Gastroesophageal sphincter (tissue), 4 donors: Measurements from ENCODE around the gene PDE1C. TPM values are rescaled to one million over a fixed set of nuclear protein-coding genes. Genes with fewer than 3 reads are reported as not detected.

ENCODE experiments used
- ATAC-seq: fragments of 150-250 bp; one replicate; pipeline ENCODE4 v1.9.1; 2016; ENCODE audit warnings: mild to moderate bottlenecking, moderate library complexity
- H3K27ac ChIP-seq, 4 donors: fragments of 200-600 bp; sonication (generic) in 3 of 4; 1 replicate in 3 of 4; 2 replicates in 1 of 4; pipeline ENCODE4 v1.5.1; 2016 to 2019
- H3K27me3 ChIP-seq: fragments of 200-600 bp; sonication (generic); one replicate; pipeline ENCODE4 v1.5.1; 2019
- H3K36me3 ChIP-seq, 2 donors: fragments of 200-600 bp; sonication (generic); one replicate each; pipeline ENCODE4 v1.5.1; 2019; ENCODE audit warnings: control low read depth in 1 of 2
- H3K4me1 ChIP-seq, 3 donors: fragments of 200-600 bp; sonication (generic); 1 replicate in 2 of 3; 2 replicates in 1 of 3; pipeline ENCODE4 v1.5.1; 2016 to 2019; ENCODE audit warnings: control low read depth in 2 of 3
- H3K4me3 ChIP-seq, 2 donors: fragments of 200-600 bp; sonication (generic); one replicate each; pipeline ENCODE4 v1.5.1; 2019; ENCODE audit warnings: mild to moderate bottlenecking in 1 of 2, moderate library complexity in 1 of 2
- H3K9me3 ChIP-seq, 3 donors: fragments of 200-600 bp; sonication (generic); one replicate each; pipeline ENCODE4 v1.5.1; 2017 to 2019; ENCODE audit warnings: control low read depth in 2 of 3
- EP300 ChIP-seq: sonication (generic); formaldehyde crosslinking; IDR thresholded peaks from one replicate; pipeline ENCODE4 v1.6.1; 2017; ENCODE audit warnings: antibody characterized with exemption, mild to moderate bottlenecking
- POLR2A ChIP-seq, 2 donors: fragments of 450-650 bp; IDR thresholded peaks; one replicate each; pipeline ENCODE4 v1.6.1; 2017; ENCODE audit warnings: antibody characterized with exemption in 2 of 2, mild to moderate bottlenecking in 2 of 2, moderate library complexity in 1 of 2
- POLR2AphosphoS5 ChIP-seq: sonication (generic); formaldehyde crosslinking; IDR thresholded peaks from one replicate; pipeline ENCODE4 v1.6.1; 2017; ENCODE audit warnings: antibody characterized with exemption
- WGBS, 2 donors: methylation state at CpG; one replicate each; pipeline ENCODE4 v1.1.5; 2018; ENCODE audit warnings: low coverage in 1 of 2; 5-methylcytosine and 5-hydroxymethylcytosine counted together
- total RNA-seq, 4 donors: library from RNA; depleted of rRNA; stranded (reverse); fragments of >200 nt; gene quantifications; one replicate each; pipeline ENCODE4 v1.1.0, GENCODE V29; 2016
- TF ChIP-seq, protein P1 (sequence below), 4 experiments: fragments of 200-600 bp in 2 of 4; fragments of 450-650 bp in 2 of 4; sonication (generic) in 1 of 4; IDR thresholded peaks; one replicate each; pipeline ENCODE4 v1.5.1; 2017 to 2019; ENCODE audit warnings: antibody characterized with exemption in 4 of 4, mild to moderate bottlenecking in 2 of 4, moderate library complexity in 2 of 4

The PDE1C gene
- total RNA-seq, 4 donors from 2014 or later = 17.2 to 28.8 (median 21.7) TPM

DNA sequence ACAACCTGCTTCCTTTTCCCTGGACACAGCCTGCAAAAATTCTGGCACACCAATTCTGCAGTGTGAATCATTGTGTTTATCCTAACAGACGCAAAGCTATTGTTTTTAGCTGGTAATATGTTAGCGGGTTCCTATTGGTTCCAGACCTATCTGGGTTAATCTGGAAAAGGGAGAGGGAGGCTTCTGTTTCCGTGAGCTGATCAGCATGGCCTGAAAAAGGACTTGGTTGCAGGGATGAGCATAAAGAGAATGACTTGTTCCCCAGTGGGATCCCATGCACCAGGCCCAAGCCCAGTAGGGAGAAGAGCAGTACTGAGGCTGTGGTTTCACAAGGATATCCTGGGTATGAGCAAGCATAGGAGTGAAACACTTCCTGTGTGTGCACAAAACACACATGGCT lies 78.4 kb downstream of the PDE1C start:
- H3K4me1 ChIP-seq = no peaks in the 10 kb centered on the region
- TF ChIP-seq, protein P1, sequence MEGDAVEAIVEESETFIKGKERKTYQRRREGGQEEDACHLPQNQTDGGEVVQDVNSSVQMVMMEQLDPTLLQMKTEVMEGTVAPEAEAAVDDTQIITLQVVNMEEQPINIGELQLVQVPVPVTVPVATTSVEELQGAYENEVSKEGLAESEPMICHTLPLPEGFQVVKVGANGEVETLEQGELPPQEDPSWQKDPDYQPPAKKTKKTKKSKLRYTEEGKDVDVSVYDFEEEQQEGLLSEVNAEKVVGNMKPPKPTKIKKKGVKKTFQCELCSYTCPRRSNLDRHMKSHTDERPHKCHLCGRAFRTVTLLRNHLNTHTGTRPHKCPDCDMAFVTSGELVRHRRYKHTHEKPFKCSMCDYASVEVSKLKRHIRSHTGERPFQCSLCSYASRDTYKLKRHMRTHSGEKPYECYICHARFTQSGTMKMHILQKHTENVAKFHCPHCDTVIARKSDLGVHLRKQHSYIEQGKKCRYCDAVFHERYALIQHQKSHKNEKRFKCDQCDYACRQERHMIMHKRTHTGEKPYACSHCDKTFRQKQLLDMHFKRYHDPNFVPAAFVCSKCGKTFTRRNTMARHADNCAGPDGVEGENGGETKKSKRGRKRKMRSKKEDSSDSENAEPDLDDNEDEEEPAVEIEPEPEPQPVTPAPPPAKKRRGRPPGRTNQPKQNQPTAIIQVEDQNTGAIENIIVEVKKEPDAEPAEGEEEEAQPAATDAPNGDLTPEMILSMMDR (IDR thresholded peaks at IDR 0.05) = no peak
- TF ChIP-seq POLR2A (IDR thresholded peaks at IDR 0.05) (no peak), POLR2AphosphoS5 (no peak), EP300 (no peak)
- H3K4me3 ChIP-seq = no peak overlapping the region
- no peaks in the 10 kb centered on the region for H3K27me3 ChIP-seq
- WGBS, 2 donors = 7 to 36% methylated on average over 2 to 3 of the region's 3 CpGs
- no peaks in the 10 kb centered on the region for H3K9me3 ChIP-seq
- ATAC-seq = no peak
- no peaks in the 10 kb centered on the region for H3K36me3 ChIP-seq
- no peak overlapping the region for H3K27ac ChIP-seq

DNA sequence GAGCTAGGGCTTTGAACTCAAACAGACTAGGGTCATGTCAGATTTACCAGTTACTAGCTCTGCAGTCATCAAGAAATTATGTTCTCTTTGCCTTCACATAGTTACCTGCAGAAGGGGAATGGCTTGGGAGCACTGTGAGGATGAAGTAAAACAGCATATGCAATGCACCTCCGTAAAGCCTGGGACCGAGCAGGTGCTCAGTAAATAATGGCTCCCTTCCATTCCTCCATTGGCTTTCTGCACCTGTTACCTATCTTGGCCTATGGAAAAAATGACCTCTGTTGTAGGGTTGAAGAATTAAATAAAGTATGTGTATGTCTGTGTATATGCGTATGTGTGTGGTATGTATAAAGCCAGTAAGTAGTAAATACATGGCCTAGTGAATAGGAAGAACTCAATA lies 78.8 kb downstream of the PDE1C start:
- Histone ChIP-seq H3K4me3 (no peak overlapping the region), H3K4me1 (no peaks in the 10 kb centered on the region), H3K9me3 (no peaks in the 10 kb centered on the region), H3K27ac (no peak overlapping the region), H3K27me3 (no peaks in the 10 kb centered on the region), H3K36me3 (no peaks in the 10 kb centered on the region)
- WGBS, 2 donors = 84 to 95% methylated on average over 3 of the region's 3 CpGs
- TF ChIP-seq POLR2A (IDR thresholded peaks at IDR 0.05) = no peak
- TF ChIP-seq, protein P1 (IDR thresholded peaks at IDR 0.05) = no peak
- TF ChIP-seq EP300 = no peak
- TF ChIP-seq POLR2AphosphoS5 = no peak
- ATAC-seq = no peak

DNA sequence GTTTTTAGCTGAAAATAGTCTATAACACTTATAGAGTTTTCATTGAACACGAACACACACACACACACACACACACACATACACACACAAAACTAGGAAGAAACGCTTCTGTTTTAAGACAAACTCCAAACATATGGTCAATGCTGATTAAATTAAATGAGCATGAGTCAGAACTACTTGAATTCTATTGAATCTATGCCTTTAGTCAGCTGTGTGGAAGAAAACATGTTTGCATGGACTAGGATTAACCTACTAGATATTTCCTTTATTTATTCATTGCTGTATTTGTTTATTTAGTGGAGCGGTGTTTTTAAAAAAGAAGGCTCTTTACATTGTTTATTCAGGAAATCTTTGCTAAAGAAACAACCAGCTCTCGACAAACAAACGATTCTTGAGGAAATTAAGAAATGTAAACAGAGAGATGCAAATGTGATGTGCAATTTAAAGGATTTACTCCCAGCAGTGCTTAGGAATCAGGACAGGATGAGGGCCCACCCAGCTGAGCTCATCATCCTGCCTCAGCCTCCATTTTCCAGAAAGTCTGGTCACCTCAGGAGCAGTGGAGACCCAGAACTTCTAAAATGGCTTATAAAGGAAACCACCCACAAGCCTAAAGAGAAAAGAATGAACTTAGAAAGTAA lies 83.2 kb downstream of the PDE1C start:
- ATAC-seq = no peak
- 80 to 82% methylated on average over 4 to 5 of the region's 5 CpGs for WGBS, 2 donors
- no peaks in the 10 kb centered on the region for H3K27me3 ChIP-seq
- H3K4me1 ChIP-seq = no peaks in the 10 kb centered on the region
- H3K9me3 ChIP-seq = no peaks in the 10 kb centered on the region
- no peak overlapping the region for H3K4me3 ChIP-seq
- H3K27ac ChIP-seq = no peak overlapping the region
- no peaks in the 10 kb centered on the region for H3K36me3 ChIP-seq
- TF ChIP-seq EP300 (no peak), POLR2AphosphoS5 (no peak), POLR2A (IDR thresholded peaks at IDR 0.05) (no peak)
- TF ChIP-seq, protein P1 (IDR thresholded peaks at IDR 0.05) = no peak

DNA sequence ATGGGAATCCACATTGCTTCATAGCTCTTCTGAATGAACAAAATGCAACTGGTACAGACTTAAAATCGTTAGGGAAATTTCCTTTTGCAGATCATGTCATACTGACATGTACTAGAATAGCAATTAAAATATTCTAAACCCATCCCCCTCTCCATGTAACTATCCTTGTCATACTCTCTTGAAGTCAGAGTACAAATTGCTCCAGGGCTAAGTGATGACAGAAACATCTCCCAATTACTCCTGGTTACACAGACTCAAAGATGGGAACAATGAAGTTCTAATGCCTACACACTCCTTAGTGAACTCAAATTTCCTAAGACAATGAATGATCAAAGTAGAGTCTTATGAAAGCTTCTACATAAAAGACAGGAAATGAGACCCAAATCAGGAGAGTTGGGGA lies 87.2 kb downstream of the PDE1C start:
- Histone ChIP-seq H3K4me3 (no peak overlapping the region), H3K9me3 (no peaks in the 10 kb centered on the region), H3K36me3 (no peaks in the 10 kb centered on the region), H3K4me1 (no peaks in the 10 kb centered on the region), H3K27me3 (no peaks in the 10 kb centered on the region), H3K27ac (no peak overlapping the region)
- no peak for TF ChIP-seq EP300
- no peak for TF ChIP-seq POLR2AphosphoS5
- TF ChIP-seq POLR2A (IDR thresholded peaks at IDR 0.05) = no peak
- TF ChIP-seq, protein P1 (IDR thresholded peaks at IDR 0.05) = no peak
- WGBS, 2 donors = 55 to 60% methylated on average over 1 of the region's 1 CpG
- no peak for ATAC-seq

DNA sequence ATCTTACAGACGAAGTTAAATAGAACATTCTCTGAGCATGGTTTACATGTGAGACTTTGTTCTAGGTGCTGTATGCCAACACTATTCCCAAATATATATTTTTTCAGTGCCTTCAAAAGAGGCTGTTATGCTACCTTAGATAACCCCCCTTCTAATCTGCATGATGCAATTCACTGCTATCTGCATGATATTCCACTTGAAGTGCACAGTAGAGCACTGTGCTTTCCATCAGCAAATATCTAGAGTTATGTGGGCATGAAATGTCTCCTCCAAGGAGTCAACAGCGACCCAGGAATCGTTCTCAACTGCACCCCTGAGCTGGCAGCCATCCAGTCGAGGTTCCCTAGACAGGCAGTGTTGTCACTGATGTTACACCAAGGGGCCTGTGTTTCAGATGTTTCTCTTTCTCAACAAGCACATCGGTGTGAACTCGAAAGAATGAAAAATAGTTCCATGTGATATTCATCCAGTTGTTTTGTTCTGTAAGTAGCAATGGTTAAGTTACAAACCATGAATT lies 88.3 kb downstream of the PDE1C start:
- Histone ChIP-seq H3K9me3 (no peaks in the 10 kb centered on the region), H3K27ac (no peak overlapping the region), H3K4me3 (no peak overlapping the region), H3K27me3 (no peaks in the 10 kb centered on the region), H3K36me3 (no peaks in the 10 kb centered on the region), H3K4me1 (no peaks in the 10 kb centered on the region)
- ATAC-seq = no peak
- WGBS, 2 donors = 50 to 81% methylated on average over 3 to 4 of the region's 6 CpGs
- TF ChIP-seq POLR2A (IDR thresholded peaks at IDR 0.05) = no peak
- TF ChIP-seq POLR2AphosphoS5 = no peak
- no peak for TF ChIP-seq EP300
- TF ChIP-seq, protein P1 (IDR thresholded peaks at IDR 0.05) = no peak
